SU-DHL-6 (cell line): ENCODE measurements around the gene UBE3C.

Experiments used
- H2AFZ ChIP-seq: fragments of 200-600 bp; sonication (generic); 2 replicates; pipeline ENCODE4 v1.6.1; 2014; ENCODE audit warnings: low read depth, mild to moderate bottlenecking, moderate library complexity, mixed read lengths, antibody characterized with exemption, low read length; ENCODE audit not compliant: severe bottlenecking
- H3F3A ChIP-seq: fragments of 200-600 bp; shearing (Covaris generic); 2 replicates; pipeline ENCODE4 v1.6.0; 2016; ENCODE audit warnings: antibody characterized with exemption, mild to moderate bottlenecking; ENCODE audit not compliant: insufficient read depth
- H3K27ac ChIP-seq: fragments of 200-600 bp; sonication (generic); 2 replicates; pipeline ENCODE4 v1.5.1; 2016; ENCODE audit warnings: low read depth, mild to moderate bottlenecking, low read length, moderate library complexity, mixed read lengths
- H3K27me3 ChIP-seq: fragments of 200-600 bp; sonication (generic), shearing (Covaris generic); 2 replicates; pipeline ENCODE4 v1.6.0; 2014; ENCODE audit warnings: mild to moderate bottlenecking, low read length
- H3K36me3 ChIP-seq: fragments of 200-600 bp; sonication (generic); 2 replicates; pipeline ENCODE4 v1.6.1; 2014; ENCODE audit warnings: mild to moderate bottlenecking, low read length, mixed read lengths
- H3K4me2 ChIP-seq: fragments of 300-600, 200-600 bp; shearing (Covaris generic), sonication (generic); 2 replicates; pipeline ENCODE4 v1.6.0; 2014; ENCODE audit warnings: low read length, low read depth, mild to moderate bottlenecking; ENCODE audit not compliant: poor library complexity, severe bottlenecking
- H3K4me3 ChIP-seq: fragments of 200-600 bp; sonication (generic); 2 replicates; pipeline ENCODE4 v1.5.1; 2014; ENCODE audit warnings: antibody characterized with exemption, low read length, mild to moderate bottlenecking, mixed read lengths; ENCODE audit not compliant: insufficient read depth, poor library complexity, severe bottlenecking
- H3K79me2 ChIP-seq: fragments of 200-600 bp; sonication (generic); 2 replicates; pipeline ENCODE4 v1.6.1; 2014; ENCODE audit warnings: mild to moderate bottlenecking, low read length, moderate library complexity; ENCODE audit not compliant: insufficient read depth
- H3K9ac ChIP-seq: fragments of 200-600 bp; sonication (generic); 2 replicates; pipeline ENCODE4 v1.7.0; 2014; ENCODE audit warnings: mild to moderate bottlenecking, low read length
- H3K9me2 ChIP-seq: fragments of 200-600 bp; sonication (generic); replicated peaks from 2 replicates; pipeline ENCODE4 v1.6.1; 2014; ENCODE audit warnings: low read length; ENCODE audit not compliant: insufficient read depth
- H3K9me3 ChIP-seq: fragments of 200-600 bp; sonication (generic); 2 replicates; pipeline ENCODE4 v1.6.1; 2014; ENCODE audit warnings: low read length, mixed read lengths; ENCODE audit not compliant: insufficient read depth
- H4K20me1 ChIP-seq: fragments of 200-600 bp; sonication (generic); 2 replicates; pipeline ENCODE4 v1.6.1; 2014; ENCODE audit warnings: low read depth, mild to moderate bottlenecking, antibody characterized with exemption, low read length, moderate library complexity, mixed read lengths
- EZH2phosphoT487 ChIP-seq: fragments of 200-600 bp; sonication (generic), shearing (Covaris generic); conservative IDR thresholded peaks from 2 replicates; pipeline ENCODE4 v1.6.1; 2018; ENCODE audit warnings: mild to moderate bottlenecking, antibody characterized with exemption, low read length, moderate library complexity, mixed read lengths
- TF ChIP-seq, protein P1 (sequence below): fragments of 200-600 bp; sonication (generic); IDR thresholded peaks from one replicate; pipeline ENCODE4 v1.5.1; 2017; ENCODE audit warnings: antibody characterized with exemption, mild to moderate bottlenecking, low read length, moderate library complexity; ENCODE audit not compliant: insufficient read depth, poor library complexity, severe bottlenecking

The UBE3C gene

DNA sequence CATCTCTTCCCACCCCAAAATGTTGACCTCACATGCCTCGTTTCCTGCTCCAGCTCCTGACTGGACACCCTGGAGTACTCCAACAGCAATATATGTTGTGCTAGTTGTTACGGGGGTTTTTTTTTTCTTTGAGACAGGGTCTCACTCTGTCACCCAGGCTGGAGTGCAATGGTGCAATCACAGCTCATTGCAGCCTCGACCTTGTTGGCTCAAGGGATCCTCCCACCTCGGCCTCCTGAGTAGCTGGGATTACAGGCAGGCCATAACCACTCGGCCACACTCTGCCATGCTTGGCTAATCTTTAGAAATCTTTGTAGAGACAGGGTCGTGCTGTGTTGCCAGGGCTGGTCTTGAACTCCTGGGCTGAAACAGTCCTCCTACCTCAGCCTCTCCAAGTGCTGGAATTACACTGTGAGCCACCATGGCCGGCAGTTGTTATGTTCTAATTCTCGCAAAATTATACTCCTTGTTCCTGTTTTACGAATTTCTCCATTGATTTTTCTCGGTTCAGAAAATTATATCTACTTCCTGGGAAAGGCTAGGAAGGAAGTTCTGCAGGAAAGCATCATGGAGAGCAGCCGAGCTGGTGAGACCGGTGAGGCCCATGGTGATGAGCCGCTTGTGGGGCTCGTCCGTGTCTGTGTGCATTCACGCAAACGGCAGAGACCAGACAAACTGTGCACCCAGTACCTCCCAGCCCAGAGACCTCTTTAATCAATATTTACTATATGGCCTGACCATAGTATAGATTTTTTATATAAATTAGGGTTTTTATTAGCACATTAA is 145.7 kb downstream of the UBE3C start:
- no peak for TF ChIP-seq EZH2phosphoT487
- TF ChIP-seq, protein P1, sequence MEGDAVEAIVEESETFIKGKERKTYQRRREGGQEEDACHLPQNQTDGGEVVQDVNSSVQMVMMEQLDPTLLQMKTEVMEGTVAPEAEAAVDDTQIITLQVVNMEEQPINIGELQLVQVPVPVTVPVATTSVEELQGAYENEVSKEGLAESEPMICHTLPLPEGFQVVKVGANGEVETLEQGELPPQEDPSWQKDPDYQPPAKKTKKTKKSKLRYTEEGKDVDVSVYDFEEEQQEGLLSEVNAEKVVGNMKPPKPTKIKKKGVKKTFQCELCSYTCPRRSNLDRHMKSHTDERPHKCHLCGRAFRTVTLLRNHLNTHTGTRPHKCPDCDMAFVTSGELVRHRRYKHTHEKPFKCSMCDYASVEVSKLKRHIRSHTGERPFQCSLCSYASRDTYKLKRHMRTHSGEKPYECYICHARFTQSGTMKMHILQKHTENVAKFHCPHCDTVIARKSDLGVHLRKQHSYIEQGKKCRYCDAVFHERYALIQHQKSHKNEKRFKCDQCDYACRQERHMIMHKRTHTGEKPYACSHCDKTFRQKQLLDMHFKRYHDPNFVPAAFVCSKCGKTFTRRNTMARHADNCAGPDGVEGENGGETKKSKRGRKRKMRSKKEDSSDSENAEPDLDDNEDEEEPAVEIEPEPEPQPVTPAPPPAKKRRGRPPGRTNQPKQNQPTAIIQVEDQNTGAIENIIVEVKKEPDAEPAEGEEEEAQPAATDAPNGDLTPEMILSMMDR: no peak
- Histone ChIP-seq H3K9me2 (no peaks in the 10 kb centered on the region), H3K27ac (no peak overlapping the region), H4K20me1 (no peaks in the 10 kb centered on the region), H3K9ac (no peak overlapping the region), H3K4me3 (no peak overlapping the region), H3K27me3 (no peaks in the 10 kb centered on the region), H3F3A (no peaks in the 10 kb centered on the region), H3K4me2 (no peak overlapping the region), H2AFZ (no peak overlapping the region), H3K79me2 (no peaks in the 10 kb centered on the region), H3K9me3 (no peaks in the 10 kb centered on the region), H3K36me3 (no peaks in the 10 kb centered on the region)

DNA sequence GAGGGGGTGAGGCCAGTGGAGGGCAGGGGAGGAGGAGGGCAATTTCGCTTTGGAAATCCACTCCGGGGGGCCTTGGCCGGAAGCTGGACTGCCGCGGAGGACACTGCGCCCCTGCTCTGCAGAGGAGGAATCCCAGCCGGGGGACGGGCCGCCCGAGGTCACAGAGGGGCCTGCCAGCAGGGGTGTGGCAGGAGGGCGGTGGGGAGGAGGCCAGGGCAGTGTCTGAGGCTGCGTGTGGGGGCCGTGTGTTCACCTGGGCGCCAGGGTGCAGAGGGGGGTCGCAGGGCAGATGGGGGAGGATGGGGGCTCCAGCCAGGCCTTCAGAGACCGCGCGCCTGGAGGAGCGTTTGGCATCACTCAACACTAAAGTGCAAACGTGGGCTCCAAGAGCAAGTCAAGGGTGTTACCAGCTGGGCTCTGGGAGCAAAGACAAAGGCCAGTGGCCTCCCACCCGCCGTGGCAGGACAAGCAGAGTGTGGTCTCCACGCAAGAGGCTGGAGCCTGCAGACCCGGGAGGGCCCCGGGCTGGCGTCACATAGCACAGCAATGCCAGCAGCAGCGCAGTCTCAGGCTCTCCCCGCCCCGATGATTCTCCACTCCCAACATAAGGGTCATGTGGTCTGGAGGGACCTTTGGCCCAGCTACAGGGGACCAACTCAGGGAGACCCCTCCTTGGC is 152.8 kb downstream of the UBE3C start:
- Histone ChIP-seq H3K27me3 (no peaks in the 10 kb centered on the region), H3K36me3 (no peaks in the 10 kb centered on the region), H2AFZ (no peak overlapping the region), H3K9ac (no peak overlapping the region), H3F3A (no peaks in the 10 kb centered on the region), H3K79me2 (no peaks in the 10 kb centered on the region), H3K9me2 (no peaks in the 10 kb centered on the region), H3K9me3 (no peaks in the 10 kb centered on the region), H3K4me3 (no peak overlapping the region), H4K20me1 (no peaks in the 10 kb centered on the region), H3K27ac (no peak overlapping the region), H3K4me2 (no peak overlapping the region)
- TF ChIP-seq, protein P1: no peak
- TF ChIP-seq EZH2phosphoT487: no peak

DNA sequence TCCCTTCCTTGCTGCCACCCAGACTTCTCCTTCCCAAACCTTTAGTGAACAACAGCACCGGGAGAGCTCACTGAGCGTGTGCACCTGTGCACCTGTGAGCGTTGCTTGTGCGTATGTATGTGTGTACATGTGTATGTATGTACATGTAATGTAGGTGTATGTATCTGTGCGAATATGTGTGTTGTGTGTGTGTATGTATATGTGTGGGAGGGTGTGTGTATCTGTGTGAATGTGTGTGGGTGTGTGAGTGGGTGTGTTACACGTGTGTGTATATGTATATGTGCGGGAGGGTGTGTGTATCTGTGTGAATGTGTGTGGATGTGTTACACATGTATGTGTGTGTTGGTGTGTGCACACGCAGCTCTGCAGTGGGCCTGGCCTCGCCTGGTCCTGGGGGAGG is 153.5 kb downstream of the UBE3C start:
- no peaks in the 10 kb centered on the region for H3K9me3 ChIP-seq
- no peaks in the 10 kb centered on the region for H4K20me1 ChIP-seq
- no peaks in the 10 kb centered on the region for H3K27me3 ChIP-seq
- H3F3A ChIP-seq: no peaks in the 10 kb centered on the region
- TF ChIP-seq, protein P1: no peak
- no peak for TF ChIP-seq EZH2phosphoT487
- H3K9me2 ChIP-seq: no peaks in the 10 kb centered on the region
- no peak overlapping the region for H3K9ac ChIP-seq
- H3K79me2 ChIP-seq: no peaks in the 10 kb centered on the region
- H3K27ac ChIP-seq: no peak overlapping the region
- H3K4me3 ChIP-seq: no peak overlapping the region
- no peak overlapping the region for H2AFZ ChIP-seq
- H3K36me3 ChIP-seq: no peaks in the 10 kb centered on the region
- no peak overlapping the region for H3K4me2 ChIP-seq
